Stimulated activated CD4-positive, alpha-beta T cell treated with anti-CD3 and anti-CD28 coated beads, TNF-alpha, amount 100 ng/mL, for 24 hours (primary cell): ENCODE results near the gene MBOAT2.
"Not testable (repeated sequence)": the region's sequence is repeated elsewhere in the genome, so short reads cannot be mapped to it uniquely, and the experiment has no call there.

Experiments
- DNase-seq, 3 experiments: peaks; one replicate each; pipeline ENCODE4 v3.0.0-alpha.2; 2020; ENCODE audit warnings: low read depth in 3 of 3

MBOAT2 gene

DNA sequence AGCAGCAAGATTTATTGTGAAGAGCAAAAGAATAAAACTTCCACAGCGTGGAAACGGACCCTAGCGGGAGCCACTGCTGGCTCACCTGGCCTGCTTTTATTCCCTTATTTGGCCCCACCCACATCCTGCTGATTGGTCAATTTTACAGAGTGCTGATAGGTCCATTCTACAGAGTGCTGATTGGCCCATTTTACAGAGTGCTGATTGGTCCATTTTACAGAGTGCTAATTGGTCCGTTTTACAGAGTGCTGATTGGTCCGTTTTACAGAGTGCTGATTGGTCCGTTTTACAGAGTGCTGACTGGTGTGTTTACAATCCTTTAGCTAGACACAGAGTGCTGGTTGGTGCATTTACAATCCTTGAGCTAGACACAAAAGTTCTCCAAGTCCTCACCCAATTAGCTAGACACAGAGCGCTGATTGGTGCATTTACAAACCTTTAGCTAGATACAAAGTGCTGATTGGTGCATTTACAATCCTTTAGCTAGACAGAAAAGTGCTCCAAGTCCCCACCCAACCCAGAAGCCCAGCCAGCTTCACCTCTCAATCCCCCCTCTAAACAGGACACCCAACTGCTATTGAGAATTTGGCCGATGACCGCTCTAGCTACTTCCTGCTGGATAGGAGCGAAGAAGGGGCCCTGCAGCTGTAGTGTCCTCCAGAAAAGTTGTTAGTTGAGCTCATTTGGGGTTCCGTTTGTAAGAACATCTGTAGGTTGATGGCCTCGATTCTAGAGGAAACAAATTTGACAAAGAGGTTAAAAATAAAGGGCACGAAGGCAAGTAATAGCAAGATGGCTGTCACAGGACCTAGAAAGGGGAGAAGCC lies 108.2 kb downstream of the MBOAT2 start:
- DNase-seq: not testable (repeated sequence)

DNA sequence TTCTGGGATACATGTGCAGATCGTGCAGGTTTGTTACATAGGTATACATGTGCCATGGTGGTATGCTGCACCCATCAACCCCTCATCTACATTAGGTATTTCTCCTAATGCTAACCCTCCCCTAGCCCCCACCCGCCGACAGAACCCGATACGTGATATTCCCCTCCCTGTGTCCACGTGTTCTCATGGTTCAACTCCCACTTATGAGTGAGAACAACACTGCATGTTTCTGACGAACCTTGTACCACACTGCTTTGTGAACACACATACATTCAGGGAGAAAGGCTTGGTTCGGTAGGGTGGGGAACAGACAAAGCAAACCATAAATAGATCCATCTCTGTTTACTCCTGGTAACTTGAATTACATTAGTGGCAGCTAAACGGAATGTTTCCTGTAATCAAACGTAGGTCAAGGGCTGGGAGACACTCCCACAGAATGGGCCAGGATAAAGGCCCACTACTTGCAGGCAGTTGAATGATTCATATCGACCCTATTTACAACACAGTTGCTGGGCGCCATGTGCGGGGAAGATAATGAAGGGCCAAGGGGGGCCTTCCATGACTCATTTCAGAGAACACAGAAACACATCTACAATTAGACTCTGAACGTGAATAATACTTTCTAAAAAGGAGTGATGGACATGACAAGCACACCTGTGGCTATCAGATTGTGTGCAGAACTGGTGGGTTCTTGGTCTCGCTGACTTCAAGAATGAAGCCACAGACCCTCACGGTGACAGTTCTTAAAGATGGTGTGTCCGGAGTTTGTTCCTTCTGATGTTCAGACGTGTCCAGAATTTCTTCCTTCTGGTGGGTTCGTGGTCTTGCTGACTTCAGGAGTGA lies 109.3 kb downstream of the MBOAT2 start:
- DNase-seq: no peak

DNA sequence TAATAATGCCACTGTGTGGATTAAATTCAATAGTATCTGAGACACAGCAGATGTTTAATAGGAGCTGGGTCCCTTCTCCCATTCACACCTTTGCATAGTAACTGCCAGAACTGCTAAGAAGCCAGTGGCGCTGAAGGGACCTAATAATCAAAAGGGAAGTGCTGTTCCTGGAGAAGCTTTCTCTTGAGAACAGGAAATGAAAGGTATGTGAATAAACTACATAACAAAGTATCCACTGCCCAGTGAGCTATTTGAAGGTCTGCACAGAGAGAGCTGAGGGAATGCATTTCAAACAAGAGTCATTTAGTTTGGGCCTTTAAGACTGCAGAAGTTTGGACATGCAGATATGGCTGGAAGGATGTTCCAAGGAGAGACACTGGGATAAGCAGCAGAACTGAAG lies 110.0 kb downstream of the MBOAT2 start:
- DNase-seq: no peak

DNA sequence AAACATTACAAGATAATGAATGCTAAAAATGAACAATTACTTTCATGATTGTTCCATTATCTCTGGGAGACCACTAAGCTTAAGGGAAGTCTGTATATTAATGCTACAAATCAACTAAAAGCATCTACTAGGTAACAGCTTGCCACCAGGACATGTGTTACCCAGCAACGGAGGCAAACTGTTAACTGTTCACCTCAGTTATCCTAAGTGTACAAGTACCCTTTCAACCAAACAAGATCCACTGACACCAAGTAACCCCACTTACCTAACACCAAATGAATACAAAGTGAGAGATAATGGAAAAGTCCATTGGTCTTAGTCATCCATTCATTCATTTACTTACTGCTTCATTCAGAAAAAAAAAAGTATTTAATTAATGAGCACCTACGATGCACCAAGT lies 111.4 kb downstream of the MBOAT2 start:
- no peak for DNase-seq

DNA sequence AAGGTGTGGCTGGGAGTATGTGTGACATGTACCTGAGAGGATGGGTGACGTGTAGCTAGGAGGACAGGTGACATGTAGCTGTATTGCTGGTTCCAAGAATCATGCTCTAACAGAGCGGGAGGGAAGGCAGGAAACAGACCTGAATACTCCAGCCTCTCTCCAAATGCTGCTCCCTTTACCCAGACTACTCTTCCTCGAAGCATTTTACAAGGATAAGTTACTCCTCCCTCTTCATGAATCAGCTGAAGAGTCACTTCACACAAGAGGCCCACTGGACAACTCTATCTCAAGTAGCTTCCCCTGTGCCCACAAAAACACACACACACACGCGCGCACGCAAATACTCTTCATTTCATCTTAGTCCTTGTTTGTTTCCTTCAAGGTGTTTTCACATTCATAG lies 113.5 kb downstream of the MBOAT2 start:
- no peak for DNase-seq

DNA sequence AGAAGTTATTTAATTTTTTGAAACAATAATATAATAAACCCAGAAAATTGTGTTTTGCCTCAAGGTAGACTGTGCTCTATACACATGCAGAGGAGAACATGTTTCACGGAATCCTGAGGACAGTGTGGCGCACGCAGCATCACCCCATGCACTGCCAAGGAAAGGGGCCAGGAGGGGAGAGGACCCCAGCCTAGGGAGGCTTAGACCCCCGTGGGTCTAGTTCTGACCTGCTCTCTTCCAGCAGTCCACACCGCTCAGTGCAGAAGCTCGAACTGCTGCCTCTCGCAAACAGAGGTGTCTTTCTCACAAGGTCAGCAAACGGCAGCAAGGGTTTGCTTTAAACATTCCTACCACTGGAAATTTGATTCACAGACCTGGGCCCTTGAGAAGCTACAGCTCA lies 114.5 kb downstream of the MBOAT2 start:
- DNase-seq: no peak

DNA sequence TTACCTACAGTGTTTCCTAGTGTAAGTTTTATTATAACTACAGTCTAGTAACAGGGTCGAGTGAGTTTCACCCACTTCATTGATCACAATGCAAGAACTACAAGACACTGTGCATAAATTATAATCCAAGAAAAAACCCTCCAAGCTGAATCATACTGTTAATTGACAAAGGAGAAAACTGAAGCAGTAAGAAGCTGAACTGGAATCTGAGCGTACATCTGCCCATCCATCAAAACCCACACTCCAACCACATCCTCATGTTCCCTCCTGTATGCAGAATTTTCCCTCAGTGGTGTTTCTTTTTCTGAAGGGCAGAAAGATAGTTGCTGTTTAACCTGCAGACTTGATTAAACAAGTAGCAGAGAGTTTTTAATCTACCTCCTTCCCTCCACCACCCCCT lies 116.6 kb downstream of the MBOAT2 start:
- DNase-seq: no peak

DNA sequence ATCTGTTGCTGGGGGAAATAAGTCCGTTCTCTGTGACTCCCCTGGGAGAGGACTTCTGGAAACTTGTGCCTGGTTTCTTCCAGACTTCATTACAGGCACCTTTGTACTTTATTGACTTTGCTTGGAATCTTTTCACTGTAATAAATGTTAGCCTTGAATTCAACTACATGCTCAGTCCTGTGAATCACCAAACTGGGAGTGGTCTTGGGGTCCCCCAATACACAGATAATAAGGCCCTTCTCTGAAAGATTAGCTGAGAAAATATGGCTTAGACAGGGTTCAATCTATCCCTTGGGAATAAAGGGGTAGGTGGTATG lies 117.3 kb downstream of the MBOAT2 start:
- DNase-seq: no peak

DNA sequence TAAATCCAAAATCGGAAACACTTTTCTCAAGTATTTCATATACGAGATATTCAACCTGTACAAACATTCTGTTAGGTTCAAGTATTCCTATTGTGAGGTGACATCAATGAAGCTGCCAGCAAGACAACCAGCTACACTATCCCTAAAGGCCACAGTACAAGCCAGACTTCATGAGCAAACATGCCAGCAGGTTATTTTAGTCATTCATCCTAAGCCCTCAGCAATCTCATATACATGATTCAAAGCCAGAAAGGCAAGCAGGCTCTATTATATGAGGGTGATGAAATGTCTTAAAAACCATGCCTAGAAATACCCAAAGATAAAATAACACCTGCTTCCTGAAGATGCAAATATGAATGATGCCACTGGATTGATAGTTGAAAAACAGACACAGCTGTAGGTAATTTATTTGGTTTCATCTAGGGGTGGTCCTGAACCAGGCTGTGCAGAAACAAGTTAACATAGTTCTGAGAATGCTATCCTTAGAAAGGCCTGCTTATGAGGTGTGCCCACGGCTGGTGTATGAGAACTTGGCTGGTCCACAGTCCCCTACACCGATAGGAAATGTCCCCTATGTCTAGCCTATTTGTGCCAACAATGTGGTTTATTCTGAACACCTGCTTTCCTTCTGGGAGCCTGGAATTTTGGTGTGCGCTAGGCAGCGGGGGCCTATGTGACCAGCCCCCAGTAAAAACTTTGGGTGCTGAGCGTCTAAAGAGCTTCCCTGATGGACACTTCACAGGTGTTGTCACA lies 117.9 kb downstream of the MBOAT2 start:
- DNase-seq: no peak

DNA sequence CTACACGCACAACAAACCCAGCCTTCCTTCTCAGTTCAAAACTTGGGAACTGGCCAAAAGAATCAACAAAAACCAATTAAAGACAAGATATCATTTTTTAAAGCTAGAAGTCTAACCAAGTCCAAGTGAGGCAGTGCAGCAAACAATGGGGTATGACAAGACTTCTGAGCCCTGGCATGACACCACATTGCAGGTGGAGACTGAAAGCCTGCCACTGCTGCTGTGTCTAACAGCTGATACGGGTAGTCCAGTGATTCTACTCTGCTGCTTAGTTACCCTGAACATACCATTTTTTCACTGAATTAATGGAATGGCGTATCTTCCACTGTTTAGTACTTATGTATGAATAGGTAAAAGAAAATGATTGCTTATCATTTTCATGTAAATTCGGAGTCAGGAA lies 118.7 kb downstream of the MBOAT2 start:
- DNase-seq: no peak

DNA sequence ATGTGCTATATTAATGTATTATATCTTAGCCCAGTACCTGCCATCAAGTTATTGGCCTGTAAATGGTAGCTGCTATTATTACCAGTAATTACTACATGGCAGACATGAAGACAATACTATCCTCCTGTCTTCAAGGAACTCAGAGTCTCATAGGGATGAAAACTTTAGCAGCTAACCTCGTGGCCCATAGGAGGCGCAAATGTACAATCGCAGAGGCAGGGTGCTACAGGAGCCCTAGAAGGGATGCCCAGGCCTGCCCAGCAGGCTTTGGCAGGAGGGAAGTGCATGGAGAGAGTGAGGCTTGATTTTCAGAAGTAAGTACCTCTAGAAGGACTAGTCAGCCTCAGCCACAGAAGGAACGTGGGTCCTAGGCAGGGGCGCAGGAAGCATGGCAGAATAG lies 121.4 kb downstream of the MBOAT2 start:
- DNase-seq: no peak

DNA sequence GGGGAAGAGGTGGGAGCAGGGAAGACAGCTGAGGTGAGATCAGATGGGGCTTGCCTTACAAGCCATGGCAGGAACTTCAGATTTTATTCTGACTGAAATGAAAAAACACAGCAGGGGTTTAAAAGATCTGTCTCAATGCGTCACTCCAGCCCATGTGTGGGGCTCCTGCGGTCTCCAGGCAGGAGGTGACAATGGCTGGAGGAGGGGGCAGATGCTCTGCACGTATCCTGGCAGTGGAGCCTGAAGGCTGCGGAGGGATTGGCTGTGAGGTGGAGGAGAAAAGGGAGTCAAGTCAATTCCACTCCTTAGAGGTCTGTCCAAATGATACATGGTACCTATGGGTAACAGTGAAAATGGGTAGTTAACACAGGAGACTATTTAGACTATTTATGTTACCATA lies 125.6 kb downstream of the MBOAT2 start:
- no peak for DNase-seq

DNA sequence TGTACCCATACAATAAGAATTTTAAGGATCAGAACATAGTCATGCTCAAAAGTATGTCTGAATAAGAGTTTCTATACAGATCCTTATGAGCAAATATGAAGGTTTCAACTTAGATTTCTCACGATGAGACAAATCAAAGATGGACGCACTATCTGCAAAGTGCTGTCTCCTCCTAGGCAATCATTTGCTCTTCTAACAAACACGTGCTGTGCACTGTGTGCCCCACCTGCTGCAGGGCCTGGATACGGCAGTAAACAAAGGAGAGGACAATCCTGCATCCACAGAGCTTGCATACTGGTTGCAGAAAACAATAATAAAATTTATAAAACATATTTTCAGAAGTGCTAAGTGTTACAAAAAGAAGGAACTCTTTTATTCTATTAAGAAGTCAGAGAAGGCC lies 126.2 kb downstream of the MBOAT2 start:
- DNase-seq: no peak

DNA sequence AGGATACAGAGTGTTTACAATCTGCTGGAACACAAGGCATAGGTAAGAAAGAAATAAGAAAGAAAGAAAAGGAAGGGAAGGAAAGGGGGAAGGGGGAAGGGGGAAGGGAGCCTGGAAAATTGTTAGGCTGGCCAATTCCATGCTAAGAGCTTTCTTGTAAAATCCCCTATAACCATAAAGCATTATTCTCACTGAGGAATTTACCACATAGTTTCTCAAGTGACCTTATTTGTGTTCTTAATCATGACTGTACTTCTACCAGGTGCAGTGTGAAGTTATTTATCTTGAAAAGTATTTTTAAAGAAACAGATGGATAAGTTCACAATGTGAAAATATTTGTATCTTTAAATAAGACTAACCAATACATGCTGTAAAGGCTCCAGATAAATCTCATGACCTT lies 126.9 kb downstream of the MBOAT2 start:
- no peak for DNase-seq

DNA sequence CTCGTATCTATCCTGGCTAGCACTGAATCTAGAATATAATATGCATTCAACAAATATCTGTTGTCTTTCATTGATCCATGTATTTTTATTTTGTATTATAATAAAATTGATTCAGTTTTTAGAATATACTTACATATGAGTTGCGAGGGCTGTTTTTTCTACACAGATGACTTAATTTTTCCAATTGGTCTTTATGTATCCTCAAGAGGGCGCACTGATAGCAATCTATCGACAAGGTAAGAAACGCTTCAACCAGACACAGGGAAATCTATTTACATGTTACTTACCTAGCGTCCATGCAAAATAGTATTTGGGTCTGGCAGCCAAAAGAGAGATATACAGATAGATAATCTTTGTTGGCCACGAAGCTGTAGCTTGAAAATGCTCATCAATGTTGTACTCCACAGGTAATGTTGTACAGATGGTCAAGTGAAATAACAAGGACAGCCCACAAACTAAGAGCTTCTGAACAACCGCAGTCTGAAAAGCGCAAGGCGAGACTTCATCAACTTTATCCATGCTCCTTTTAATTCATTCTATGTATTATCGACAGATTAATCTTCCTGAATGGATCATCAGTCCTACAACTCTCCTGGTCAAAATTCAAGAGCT lies 130.6 kb downstream of the MBOAT2 start:
- DNase-seq: no peak

DNA sequence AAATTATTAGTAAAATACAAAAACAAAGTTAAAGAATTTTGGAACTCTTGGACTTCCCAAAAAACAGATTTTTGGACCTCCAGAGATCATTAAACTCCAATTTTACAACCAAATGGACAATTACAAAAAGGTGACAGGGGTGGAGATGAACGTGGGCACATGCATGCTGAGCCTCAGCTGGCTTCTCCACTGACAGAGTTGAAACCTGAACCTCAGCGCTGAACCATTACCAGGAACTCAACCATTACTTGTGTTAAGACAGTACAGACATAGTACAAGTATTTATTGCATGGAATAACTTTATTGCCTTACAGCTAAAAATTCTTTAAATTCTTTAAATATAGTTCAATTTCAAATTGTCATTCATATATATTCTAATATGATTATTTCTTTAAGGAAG lies 133.0 kb downstream of the MBOAT2 start:
- no peak for DNase-seq

DNA sequence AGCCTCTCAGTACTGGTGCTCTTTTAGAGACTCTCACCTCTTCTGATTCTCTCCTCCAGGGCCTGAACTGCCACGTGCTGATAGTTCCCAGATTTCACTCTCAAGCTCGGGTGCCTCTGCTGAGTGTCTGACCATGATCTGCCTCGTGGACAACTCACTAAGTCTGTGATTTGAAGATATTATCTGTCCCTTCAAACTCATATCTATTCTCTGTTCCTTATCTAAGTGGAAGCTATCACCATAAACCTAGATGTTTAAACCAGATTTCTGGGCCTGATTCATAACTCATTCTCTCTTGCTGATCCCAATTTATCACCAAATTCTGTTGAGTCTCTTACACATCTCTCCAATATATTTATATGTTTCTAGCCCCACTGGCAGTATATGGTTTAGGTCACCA lies 136.1 kb downstream of the MBOAT2 start:
- no peak for DNase-seq

DNA sequence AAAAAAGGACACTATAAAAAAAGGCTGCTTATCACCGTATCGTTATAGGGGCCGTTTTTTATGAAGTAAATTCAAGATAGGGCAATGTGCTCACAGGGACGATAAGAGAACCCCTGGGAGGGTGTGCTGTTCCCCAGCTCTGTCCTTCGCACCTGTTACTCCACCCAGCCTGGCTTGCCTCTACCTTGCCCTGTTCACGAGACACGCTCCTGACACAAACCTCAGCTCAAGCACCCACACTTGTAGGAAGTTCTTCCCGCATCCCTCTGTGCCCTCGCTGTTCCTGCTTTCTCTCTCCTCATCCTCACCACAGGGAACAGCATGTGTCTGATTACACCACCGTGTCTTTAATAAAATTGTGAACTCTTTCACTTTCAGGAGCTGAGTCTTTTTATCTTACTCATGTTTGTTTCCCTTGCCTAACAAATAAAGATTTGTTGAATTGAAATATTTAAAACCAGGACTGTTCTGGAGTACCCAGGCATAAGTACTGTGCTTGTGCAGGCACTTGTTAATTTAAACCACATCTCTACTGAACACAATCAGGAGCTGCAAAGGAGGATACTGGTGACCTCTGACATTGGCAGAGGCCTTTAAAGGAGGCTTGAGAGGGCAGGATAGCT lies 140.0 kb downstream of the MBOAT2 start:
- no peak for DNase-seq

DNA sequence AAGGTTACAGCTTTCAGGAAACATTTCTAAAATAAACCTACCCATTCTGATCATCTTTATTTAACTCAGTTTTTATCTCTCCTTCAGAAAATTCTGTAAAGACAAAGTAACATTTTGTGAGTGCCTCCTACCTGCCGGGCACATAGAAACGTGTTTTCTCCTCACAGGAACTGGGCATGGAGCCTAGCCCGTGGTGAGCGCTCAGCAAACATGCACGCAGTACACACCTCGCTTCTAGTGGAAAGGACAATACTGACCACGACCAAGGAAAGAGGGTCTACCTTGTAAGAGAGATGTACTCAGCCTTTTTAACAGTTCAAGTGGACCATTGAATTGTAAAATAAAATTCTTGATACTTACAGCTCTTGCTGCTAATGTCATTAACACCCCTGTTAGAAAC lies 141.3 kb downstream of the MBOAT2 start:
- DNase-seq: no peak

DNA sequence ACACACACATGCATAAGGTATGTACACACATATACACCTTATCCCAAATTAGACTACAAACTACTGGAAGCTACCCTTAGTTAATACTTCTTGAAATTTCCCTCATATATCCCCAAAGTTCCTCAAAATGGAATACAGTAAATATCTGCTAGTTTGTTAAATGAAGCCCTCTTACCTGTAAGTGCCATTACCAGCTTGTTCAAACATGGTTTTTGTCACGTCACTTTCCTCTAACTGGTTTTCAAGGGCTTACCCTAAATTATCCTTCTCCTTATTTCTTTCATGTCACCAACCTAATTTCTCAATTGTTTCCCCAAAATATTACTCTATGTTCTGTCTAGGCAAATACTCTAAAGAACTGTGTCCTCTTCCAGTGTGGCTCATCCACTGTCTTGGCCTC lies 141.7 kb downstream of the MBOAT2 start:
- DNase-seq: no peak

DNA sequence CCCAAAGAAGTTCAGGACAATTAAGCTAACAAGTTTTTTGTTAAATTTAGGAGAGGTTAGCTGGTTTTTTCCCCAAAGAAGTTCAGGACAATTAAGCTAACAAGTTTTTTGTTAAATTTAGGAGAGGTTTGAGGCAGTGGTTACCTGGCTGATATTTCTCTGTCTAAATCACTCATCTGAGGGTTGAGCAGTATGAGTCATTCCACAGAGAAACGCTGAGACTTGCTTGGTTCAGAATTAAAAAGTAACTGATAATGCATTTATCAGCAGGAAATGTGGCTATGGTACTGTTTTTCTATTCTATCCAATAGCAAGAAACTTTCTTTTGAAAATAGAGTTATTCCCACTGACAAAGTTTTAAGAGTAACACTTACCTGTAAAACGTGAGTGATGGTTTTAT lies 143.2 kb downstream of the MBOAT2 start:
- DNase-seq: no peak

DNA sequence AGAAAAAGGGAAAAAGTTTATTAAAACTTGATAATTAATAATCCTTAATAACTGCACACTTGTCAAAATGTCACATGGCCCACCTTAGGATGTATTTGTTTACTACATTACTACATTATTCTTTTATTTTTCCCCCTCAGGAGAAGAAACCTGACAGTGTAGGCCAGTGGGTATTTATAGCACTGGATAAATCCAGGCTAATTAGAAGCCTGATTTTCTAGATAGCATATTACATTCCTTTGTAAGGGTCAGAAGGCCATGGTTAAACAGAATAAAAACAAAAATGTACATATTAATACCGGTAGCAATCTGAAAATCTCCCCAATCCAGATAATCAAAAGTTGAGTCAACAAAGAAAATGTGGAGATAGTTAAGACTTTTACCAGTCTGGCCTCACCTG lies 144.6 kb downstream of the MBOAT2 start:
- no peak for DNase-seq
